Activated CD8-positive, alpha-beta memory T cell treated with anti-CD3 and anti-CD28 coated beads, Interleukin-2, amount 50 U/mL, for 1 hour (primary cell): ENCODE results near the gene HMGN2.
"Not testable (repeated sequence)": the region's sequence is repeated elsewhere in the genome, so short reads cannot be mapped to it uniquely, and the experiment has no call there.

Experiments used
- DNase-seq: peaks from one replicate; pipeline ENCODE4 v3.0.0-alpha.2; 2020; ENCODE audit errors: extremely low read depth

Gene HMGN2

DNA sequence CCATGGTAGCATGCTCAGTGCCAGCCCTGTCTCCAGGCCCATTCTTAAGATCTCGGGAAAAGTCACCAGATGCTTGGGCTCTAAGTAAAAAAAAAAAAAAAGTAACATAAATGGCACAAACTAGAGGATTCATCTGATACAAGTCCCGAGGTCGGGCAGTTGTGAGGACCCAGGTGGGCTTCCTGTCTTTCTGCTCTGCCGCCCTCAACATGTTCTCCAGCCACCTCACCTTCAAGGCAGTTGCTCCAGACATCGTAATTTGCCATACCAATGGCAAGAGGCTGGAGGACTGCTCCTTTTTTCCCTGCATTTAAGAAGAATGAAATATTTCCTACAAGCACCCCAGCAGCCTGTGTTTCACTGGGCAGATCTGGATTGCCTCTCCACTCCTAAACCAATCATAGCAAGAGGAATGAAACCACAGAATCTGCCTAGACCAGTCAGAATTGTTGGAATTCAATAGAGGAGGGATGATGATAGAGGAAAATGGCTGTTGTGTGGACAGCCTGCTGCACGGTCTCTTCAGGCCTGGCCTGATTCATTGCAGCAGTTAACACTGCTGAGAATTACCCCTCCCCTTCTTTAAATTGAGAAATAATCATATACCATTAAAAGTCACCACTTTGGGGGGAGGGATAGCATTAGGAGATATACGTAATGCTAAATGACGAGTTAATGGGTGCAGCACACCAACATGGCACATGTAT lies 5.4 kb downstream of the HMGN2 start:
- DNase-seq, result no peak

DNA sequence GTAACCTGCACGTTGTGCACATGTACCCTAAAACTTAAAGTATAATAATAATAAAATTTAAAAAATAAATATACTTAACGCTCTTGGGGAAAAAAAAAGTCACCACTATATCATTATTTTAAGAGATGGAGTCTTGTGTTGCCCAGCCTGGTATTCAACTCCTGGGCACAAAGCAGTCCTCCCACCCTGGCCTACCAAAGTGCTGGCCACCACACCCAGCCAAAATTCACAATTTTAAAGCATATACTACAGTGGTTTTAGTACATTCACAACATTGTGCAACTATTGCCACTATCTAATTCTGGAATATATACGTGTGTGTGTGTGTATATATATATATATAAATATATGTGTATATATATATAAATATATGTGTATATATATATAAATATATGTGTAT lies 5.9 kb downstream of the HMGN2 start:
- DNase-seq, result no peak

DNA sequence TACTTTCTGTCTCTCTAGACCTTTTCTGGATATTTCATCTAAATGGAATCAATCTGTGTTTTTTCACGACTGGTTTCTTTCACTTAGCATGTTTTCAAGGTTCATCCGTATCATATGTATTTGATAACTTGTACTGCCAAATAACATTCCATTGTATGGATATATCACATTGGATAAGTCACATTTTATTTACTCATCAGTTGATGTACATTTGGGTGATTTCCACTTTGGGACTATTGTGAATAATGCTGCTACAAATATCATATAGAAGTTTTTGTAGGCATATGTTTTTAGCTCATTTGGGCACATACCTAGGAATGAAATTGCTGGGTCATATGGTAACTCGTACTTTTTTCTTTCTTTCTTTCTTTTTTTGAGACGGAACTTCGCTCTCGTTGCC lies 6.7 kb downstream of the HMGN2 start:
- DNase-seq, result no peak

DNA sequence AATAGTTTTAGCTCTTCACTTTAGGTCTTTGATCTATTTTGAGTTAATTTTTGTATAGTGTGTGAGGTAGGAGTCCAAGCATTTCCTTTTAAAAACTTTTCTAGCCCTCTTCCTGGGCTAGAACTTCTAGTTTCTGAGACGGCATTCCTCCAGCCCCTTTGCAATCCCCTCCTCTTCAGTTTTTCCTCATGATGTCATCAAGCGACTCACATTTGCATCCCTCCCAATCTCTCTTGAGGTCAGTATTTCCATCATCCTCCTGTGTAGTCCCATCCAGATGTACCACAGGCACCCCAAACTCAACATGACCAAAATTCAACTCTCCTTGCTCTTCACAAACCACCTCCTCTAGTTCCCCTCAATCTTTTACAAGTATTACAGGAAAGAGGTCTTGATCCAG lies 10.7 kb downstream of the HMGN2 start:
- no peak for DNase-seq

DNA sequence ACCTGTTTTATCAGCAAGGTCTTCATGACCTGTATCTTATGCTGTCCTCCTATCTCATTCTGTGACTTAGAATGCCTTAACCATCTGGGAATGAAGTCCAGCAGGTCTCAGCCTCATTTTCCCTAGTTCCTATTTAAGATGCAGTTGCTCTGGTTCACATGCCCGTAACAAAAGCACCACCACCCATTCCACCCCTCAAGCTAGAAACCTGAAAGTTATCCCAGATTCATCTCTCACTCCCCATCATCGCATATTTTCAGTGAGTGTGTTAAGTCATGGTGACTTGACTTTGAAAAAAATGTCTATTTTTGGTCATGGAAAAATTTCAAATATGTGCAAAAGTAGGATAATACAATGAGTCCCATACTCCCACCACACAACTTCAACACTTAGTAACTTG lies 11.7 kb downstream of the HMGN2 start:
- DNase-seq, result no peak

DNA sequence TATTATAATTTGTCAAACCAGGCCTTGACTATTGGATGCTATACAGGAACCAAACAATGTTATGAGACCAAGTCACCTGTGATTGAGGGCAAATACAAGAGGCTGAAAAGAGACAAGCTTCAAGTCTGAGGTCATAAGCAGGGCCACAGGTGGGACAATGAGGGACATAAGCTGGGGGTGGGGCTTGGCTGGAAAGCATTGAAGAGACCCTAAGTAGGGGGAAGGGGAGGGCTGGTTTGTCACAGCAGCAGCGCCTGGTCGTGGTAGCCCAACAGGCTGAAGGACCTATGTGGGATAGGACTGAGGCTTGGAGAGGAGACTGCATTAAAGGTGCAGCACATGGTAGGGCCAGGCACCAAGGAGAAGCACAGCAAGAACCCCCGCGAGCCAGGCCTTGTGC lies 17.9 kb downstream of the HMGN2 start:
- DNase-seq, result no peak

DNA sequence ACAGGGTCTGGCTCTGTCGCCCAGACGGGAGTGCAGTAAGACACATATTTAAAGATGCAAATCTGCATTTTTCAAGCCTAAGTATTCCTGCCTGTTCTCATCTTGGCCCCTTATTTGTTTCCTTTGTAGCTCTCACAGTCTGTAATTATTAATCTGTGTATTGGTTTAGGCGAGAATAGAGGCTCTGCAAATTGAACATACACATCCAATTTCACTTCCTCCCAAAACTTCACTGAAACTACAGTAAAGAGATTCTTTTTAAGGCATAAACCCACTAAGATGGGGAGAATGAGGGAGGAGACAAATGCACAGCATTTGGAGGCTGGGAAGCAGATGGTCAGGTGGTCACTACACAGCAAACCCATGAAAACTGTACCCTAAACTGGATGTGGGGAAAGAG lies 21.0 kb downstream of the HMGN2 start:
- DNase-seq, result no peak

DNA sequence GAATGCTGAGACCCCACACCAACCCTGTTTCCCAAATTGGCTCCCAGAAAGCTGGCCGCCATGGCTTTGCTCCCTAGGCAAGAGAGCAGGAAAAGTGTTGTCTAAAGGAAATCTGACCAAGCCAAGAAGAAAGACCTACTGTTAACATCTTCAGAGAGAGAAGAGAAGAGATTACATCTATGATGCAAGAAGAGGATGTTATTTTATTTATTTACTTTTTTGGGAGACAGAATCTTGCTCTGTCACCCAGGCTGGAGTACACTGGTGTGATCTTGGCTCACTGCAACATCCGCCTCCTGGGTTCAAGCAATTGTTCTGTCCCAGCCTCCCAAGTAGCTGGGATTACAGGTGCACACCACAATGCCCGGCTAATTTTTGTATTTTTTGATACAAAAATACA lies 21.7 kb downstream of the HMGN2 start:
- no peak for DNase-seq

DNA sequence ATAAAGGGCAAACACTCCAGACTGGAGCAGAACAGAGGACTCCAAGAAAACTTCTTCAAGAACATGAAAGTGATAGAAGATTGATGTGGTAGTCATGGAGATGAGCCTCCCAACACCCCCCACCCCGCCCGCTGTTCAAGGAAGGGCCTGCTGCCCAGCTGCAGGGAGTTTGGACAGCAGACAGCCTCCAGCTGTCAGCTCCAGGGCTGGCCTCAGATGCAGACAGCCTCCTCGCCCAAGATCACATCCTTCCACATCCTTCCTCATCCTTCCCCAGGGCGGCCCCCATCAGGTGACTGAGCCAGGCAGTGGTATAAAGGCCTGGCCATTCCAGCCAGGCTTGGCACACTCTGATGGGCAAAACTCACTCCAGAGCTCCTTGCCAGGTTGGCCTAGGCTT lies 24.6 kb downstream of the HMGN2 start:
- DNase-seq, result no peak

DNA sequence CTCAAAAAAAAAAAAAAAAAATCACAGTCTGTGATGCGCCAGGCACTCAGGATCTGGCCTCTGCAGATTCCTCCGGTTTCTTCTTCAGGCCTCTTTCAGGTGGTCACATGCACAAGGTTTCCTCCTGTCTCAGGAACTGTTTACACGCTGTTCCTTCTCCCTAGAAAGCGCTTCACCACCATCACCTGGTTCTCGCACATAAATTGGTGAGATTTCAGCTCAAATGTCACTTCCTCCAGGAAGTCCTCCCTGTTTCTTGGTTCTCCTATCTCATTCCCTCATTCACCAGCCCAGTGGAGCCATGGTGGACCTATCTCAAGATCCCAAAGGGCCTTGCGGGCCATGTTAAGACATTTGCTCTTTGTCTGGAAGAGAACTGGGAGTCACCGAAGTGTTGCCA lies 26.7 kb downstream of the HMGN2 start:
- no peak for DNase-seq

DNA sequence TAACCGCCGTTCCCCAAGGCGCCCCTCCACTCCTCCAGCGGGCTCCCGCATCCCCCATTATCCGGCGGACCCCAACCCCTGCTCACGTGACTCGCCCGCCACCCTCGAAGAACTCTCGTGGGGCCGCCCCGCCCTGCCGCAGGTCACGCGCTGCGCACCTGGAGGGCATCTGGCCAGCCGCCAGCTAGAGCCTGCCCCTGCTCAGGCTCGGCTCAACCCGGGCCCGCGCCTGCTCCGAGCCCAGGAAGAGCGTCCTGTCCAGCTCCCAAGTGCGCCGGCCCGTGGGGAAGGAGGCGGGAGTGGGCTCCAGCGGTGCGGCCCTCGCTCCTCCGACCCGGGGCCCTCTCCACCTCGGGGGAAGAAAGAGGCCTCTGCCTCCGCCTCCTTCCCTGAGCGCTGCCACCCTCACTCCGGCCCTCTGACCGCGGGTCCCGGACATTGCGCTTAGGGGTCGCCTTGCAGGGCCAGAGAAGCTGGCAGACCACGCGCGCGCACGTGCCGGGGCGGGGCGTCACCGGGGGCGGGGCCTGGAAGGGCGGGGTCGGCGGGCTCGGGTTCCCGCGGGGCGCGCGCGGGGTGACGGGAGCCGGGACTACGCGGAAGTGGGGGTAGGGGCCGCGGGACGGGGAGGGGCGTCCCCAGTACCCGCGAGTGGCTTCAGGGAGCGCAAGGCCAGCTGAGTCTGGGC lies 28.4 kb downstream of the HMGN2 start:
- peak; percentile 35 for DNase-seq

DNA sequence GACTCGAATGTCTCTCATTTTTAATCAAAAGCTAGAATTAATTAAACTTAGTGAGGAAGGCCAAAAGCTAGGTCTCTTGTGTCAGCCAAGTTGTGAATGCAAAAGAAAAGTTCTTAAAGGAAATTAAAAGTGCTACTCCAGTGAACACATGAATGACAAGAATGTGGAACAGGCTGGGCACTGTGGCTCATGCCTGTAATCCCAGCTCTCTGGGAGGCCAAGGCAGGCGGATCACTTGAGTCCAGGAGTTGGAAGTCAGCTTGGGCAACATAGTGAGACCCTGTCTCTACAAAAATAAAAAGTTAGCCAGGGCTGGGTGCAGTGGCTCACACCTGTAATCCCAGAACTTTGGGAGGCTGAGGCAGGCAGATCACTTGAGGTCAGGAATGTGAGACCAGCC lies 38.5 kb downstream of the HMGN2 start:
- DNase-seq, result not testable (repeated sequence)

DNA sequence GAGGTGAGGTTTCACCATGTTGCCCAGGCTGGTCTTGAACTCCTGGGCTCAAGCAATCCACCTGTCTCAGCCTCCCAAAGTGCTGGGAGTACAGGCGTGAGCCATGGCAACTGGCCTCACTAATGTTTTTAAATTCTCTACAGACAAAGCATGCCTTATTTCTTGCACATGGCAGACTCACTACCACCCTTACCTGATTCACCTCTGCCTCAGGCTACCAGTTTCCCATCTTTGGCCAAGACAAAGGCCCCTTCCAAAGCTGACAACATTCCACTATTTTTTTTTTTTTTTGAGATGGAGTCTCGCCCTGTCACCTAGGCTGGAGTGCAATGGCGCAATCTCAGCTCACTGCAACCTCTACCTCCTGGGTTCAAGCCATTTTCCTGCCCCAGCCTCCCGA lies 43.6 kb downstream of the HMGN2 start:
- not testable (repeated sequence) for DNase-seq

DNA sequence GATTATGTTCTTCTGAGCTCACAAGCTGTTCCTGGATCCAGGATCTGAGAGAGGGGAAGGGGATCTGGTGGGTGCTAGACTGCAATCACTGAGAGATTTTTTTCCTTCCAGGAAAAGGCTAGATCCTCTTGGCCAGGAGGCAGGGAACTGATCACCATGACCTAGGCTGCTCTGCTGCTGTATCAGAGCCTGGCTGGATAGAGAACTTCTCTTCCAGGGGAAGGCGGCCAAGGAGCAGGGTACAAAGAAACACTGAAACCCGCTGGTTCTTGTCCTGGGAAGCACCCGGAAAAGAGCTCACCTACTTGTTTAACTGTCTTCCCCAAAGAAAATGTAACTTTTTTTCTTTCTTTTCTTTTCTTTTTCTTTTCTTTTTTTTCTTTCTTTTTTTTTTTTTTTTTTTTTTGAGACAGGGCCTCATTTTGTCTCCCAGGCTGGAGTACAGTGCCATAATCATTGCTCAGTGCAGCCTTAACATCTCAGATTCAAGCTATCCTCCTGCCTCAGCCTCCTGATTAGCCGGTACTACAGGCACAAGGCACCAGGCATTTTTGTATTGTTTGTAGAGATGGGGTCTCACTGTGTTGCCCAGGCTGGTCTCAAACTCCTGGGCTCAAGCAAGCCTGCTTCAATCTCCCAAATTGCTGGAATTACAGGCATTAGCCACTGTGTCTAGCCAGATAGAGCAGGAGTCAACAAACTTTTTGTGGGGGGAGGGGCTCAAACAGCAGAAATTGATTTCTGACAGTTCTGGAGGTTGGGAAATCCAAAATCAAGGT lies 44.9 kb downstream of the HMGN2 start:
- no peak for DNase-seq

DNA sequence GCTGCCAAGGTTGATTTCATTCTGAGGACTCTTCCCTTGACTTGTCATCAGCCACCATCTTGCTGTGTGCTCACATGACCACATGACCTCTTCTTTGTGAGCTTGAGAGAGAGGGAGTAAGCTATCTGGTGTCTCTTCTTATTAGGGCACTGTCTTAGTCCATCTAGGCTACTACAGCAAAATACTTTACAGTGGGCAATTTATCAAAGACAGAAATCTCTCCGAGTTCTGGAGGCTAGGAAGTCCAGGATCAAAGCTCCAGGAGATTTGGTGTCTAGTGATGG lies 45.5 kb downstream of the HMGN2 start:
- DNase-seq, result no peak

DNA sequence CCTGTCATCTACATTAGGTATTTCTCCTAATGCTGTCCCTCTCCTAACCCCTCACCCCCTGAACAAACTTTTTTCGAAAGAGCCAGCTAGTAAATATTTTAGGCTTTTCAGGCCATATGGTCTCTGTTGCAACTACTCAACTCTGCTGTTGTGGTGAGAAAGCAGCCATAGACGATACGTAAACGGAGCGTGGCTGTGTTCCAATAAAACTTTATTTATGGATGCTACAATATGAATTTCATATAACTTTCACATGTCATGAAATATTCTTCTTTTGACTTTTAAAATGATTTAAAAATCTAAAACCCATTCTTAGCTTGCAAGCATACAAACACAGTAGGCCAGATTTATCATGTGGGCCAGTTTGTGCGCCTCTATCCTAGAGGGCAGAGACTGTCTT lies 46.1 kb downstream of the HMGN2 start:
- DNase-seq, result no peak

DNA sequence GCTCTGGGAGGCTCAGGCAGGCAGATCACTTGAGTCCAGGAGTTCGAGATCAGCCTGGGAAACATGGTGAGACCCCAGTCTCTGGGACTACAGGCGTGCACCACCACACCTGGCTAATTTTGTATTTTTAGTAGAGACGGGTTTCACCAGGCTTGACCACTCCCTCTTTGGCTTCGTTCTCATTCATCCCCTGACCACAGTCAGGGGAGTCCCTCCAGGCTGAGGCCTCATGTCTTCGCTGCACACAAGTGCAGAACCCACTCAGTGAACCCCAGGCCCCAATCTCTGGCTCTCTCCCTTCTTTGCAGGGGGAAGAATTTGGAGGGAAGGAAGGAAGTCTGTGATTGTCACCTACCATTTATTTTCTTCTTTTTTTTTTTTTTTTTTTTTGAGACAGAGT lies 48.1 kb downstream of the HMGN2 start:
- no peak for DNase-seq

DNA sequence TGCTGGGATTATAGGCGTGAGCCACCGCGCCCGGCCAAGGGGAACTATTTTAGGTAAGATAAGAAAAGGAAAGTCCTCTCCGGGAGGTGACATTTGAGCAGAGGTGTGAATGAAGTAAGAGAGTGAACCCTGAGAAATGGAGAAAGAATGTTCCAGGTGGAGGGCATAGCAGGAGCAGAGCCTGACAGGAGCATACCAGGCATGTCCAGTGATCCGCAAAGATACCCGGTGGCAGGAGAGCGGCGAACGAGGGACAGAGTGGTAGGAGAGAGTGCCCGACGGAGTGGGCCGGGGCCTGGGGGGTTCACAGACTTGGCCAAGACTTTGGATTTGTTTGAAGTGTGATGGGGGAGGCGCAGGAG lies 49.4 kb downstream of the HMGN2 start:
- no peak for DNase-seq

DNA sequence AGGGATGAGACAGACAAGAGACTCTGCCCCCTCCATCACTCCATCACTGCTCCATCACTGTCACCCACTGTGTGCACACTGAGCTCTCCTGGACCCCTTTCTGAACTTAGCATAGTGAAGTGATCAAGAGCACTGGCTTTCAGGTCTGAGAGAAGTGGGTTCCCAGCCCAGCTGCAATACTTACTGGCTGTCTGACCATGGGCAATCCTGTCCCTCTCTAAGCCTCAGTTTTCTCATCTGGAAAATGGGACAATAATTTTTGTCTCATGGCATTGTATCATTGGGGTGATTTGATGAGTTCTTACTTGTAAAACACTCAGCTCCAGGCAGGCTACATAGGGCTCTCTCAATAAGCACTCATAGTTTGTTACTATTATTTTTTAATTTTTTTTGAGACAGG lies 49.8 kb downstream of the HMGN2 start:
- no peak for DNase-seq

DNA sequence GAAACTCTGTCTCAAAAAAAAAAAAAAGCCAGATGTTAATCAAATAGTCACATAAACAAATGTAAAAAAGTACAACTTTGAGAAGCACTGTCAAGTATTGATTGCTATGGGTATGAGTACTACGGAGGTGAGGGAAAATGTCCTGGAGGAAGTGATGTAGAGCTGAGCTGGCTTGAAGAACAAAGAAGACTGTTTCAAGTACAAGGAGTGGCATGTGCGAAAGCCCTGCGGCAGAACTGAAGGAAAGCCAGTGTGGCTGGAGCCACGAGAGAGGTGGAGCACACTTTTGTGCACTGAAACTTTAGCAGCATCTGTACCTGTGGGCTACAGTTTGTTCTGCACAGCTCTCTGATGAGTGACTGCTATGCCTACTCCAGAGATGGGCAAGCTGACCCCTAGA lies 51.9 kb downstream of the HMGN2 start:
- no peak for DNase-seq
